Ishikawa (cell line): ENCODE measurements around the gene HSP90AB1.

Experiments
- CEBPB ChIP-seq: IDR thresholded peaks from 2 replicates; pipeline ENCODE4 v1.6.1; 2012
- CREB1 ChIP-seq: IDR thresholded peaks from 2 replicates; pipeline ENCODE4 v1.6.1; 2012; ENCODE audit warnings: low read depth
- EGR1 ChIP-seq: IDR thresholded peaks from 2 replicates; pipeline ENCODE4 v1.6.1; 2012
- EP300 ChIP-seq: IDR thresholded peaks from 2 replicates; pipeline ENCODE4 v1.6.1; 2012; ENCODE audit warnings: borderline replicate concordance
- FOXM1 ChIP-seq: IDR thresholded peaks from 2 replicates; pipeline ENCODE4 v1.6.1; 2012; ENCODE audit warnings: low read depth, borderline replicate concordance
- NFIC ChIP-seq: IDR thresholded peaks from 2 replicates; pipeline ENCODE4 v1.6.1; 2012
- RAD21 ChIP-seq: IDR thresholded peaks from 2 replicates; pipeline ENCODE4 v1.6.1; 2012; ENCODE audit warnings: low read depth
- TAF1 ChIP-seq: IDR thresholded peaks from 2 replicates; pipeline ENCODE4 v1.6.1; 2012; ENCODE audit warnings: low read depth, mild to moderate bottlenecking
- TCF12 ChIP-seq: IDR thresholded peaks from 2 replicates; pipeline ENCODE4 v1.6.1; 2012; ENCODE audit warnings: low read depth
- TEAD4 ChIP-seq: IDR thresholded peaks from 2 replicates; pipeline ENCODE4 v1.6.1; 2012
- YY1 ChIP-seq: IDR thresholded peaks from 2 replicates; pipeline ENCODE4 v1.6.1; 2012; ENCODE audit warnings: low read depth
- ZBTB7A ChIP-seq: IDR thresholded peaks from 2 replicates; pipeline ENCODE4 v1.6.1; 2012; ENCODE audit warnings: low read depth
- TF ChIP-seq, protein P1 (sequence below): IDR thresholded peaks from 2 replicates; pipeline ENCODE4 v1.6.1; 2012
- TF ChIP-seq, protein P2 (sequence below): IDR thresholded peaks from 2 replicates; pipeline ENCODE4 v1.6.1; 2012
- TF ChIP-seq, protein P3 (sequence below): IDR thresholded peaks from 2 replicates; pipeline ENCODE4 v1.6.1; 2012; ENCODE audit warnings: low read depth, mild to moderate bottlenecking

Gene HSP90AB1

DNA sequence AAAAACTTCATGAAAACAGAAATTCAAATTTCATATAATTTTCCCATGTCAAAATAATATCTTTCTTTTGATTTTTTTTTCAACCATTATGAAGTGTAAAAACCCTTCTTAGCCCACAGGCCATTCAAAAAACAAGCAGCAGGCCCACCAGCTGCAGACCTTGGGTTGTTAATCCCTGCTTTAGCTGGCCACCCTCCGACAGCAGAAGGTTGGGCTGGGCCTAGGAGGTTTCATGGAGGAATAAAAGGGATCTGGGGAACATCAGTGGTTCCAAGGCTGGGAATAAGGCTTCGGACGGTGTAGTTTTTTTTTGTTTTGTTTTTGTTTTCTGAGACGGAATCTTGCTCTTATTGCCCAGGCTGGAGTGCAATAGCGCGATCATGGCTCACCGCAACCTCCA lies 3.6 kb upstream of the HSP90AB1 start:
- TF ChIP-seq ZBTB7A, result no peak
- no peak for TF ChIP-seq FOXM1
- no peak for TF ChIP-seq RAD21
- no peak for TF ChIP-seq NFIC
- no peak for TF ChIP-seq TAF1
- no peak for TF ChIP-seq CREB1
- TF ChIP-seq TCF12, result no peak
- no peak for TF ChIP-seq EP300
- no peak for TF ChIP-seq CEBPB
- TF ChIP-seq, protein P1, sequence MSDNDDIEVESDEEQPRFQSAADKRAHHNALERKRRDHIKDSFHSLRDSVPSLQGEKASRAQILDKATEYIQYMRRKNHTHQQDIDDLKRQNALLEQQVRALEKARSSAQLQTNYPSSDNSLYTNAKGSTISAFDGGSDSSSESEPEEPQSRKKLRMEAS, result no peak

DNA sequence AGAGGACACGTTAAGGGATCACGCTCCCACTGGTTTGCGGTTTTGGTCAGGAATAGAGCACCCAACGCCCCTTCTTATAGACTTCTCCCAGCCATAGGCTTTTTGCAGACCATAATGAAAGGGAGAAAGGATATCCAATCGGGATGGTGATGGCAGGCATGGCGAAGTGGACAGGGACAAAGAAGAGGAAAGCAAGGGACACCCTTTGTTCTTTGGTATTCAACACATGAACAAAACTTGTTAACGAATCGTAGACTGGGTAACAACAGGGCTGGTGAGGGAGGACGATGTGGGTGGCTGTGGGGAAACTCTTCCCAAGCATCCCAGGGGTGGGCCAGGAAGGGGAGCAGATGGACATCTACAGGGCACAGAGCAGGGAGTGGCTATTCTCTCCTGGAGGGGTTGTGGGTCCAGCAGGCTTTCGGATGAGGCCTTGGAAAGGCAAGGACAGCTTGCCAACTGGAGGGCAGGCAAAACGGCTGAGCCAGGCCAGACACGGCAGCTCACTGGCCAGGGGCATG lies 1.4 kb upstream of the HSP90AB1 start:
- TF ChIP-seq CEBPB (no peak), EGR1 (no peak), FOXM1 (no peak)

DNA sequence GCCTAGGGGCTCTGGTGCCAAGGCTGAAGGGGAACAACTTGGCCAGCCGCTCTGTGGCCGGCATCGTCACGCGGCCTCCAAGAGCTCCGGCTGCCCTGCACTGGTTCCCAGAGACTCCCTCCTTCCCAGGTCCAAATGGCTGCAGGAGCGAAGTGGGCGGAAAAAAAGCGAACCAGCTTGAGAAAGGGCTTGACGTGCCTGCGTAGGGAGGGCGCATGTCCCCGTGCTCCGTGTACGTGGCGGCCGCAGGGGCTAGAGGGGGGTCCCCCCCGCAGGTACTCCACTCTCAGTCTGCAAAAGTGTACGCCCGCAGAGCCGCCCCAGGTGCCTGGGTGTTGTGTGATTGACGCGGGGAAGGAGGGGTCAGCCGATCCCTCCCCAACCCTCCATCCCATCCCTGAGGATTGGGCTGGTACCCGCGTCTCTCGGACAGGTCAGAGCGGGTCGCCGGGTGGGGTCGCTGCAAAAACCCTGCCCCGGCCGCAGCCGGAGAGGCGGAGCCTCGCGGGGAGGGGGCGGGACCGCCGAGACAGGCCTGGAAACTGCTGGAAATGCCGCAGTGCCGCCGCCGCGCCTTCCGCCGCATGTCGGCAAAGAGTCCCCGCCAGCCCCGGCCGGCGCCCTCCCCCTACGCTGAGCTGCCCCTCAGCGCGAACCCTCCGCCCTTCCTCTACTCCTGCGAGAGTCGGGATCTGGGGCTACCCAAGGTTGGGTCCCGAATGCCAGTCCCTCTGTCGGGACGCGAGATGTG lies 814 bp upstream of the HSP90AB1 start:
- peak; percentile 41; the same call in 1 of the 2 replicates for TF ChIP-seq YY1
- peak; percentile 46; the same call in 1 of the 2 replicates for TF ChIP-seq EP300
- TF ChIP-seq, protein P1, result peak; percentile 64; the same call in 1 of the 2 replicates
- no peak for TF ChIP-seq FOXM1
- TF ChIP-seq ZBTB7A, result peak; percentile 88; the same call in 1 of the 2 replicates
- TF ChIP-seq TCF12, result 0 out of 2 replicates have a peak, but pooled peaks have one; percentile 49
- TF ChIP-seq, protein P2, sequence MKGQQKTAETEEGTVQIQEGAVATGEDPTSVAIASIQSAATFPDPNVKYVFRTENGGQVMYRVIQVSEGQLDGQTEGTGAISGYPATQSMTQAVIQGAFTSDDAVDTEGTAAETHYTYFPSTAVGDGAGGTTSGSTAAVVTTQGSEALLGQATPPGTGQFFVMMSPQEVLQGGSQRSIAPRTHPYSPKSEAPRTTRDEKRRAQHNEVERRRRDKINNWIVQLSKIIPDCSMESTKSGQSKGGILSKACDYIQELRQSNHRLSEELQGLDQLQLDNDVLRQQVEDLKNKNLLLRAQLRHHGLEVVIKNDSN, result no peak; the same call in 1 of the 2 replicates
- peak; percentile 62; the same call in 1 of the 2 replicates for TF ChIP-seq TAF1
- TF ChIP-seq CEBPB, result no peak
- no peak for TF ChIP-seq EGR1
- TF ChIP-seq CREB1, result no peak
- TF ChIP-seq TEAD4, result peak; percentile 59

DNA sequence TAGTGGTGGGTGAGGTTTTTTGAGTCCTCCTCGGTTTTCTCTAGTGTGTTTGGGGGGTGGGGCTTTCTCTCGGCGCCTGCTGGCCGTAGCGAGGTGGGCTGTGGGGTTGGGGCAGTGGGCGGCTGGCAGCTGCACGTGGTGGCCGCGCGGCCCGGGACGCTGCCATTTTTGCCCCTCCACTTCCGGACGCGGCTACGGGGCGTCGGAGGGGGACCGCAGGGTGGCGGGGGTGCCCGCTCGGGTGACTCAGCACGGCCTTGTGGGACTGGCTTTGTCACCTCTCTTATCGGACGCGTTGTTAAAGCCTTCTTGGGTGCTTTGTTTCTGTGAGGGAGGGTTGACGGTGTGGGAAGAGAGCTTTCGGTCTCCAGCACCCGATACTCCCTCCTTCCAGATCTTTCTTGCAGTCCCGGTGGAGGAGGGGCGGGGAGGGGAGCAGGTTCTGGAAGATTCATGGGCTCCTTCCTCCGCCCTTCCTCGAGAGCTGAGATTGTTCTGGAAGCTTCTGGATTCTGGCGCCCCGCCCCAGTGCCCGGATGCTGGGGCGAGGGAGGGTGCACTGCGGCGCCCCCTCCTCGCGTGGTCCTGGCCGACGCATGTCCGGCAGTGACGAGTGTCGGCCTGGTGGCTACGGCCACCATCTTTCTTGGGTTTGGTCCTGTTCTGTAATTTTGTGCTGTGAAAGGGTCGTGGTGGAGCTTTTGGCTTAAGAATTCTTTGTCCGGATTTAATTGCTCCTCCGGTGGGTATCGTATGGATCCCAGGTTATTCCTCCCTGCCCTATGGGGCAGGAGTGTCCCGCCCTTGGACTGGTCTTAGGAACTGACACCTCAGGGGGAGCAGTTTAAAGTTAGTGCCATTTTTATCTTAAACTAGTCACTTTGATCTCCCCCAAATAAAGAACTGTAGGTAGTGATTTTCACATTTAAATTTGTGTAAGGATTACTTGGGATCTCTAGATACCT lies 719 bp downstream of the HSP90AB1 start:
- TF ChIP-seq, protein P2, result no peak
- TF ChIP-seq YY1, result peak; percentile 84
- peak; percentile 50; the same call in 1 of the 2 replicates for TF ChIP-seq ZBTB7A
- TF ChIP-seq, protein P1, result peak; percentile 88

DNA sequence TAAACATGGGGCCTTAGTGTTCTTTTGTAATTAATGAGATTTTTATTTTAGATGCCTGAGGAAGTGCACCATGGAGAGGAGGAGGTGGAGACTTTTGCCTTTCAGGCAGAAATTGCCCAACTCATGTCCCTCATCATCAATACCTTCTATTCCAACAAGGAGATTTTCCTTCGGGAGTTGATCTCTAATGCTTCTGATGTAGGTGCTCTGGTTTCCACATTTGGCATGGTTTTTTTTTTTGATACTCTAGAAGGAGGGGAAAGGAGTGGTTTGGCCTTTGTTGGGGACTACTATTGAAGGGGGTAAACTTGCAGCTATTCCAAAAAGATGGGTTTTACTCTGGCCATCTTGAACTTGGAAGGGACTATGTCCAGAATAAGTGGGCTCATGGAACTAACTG lies 1.7 kb downstream of the HSP90AB1 start:
- no peak for TF ChIP-seq TCF12
- TF ChIP-seq, protein P3, sequence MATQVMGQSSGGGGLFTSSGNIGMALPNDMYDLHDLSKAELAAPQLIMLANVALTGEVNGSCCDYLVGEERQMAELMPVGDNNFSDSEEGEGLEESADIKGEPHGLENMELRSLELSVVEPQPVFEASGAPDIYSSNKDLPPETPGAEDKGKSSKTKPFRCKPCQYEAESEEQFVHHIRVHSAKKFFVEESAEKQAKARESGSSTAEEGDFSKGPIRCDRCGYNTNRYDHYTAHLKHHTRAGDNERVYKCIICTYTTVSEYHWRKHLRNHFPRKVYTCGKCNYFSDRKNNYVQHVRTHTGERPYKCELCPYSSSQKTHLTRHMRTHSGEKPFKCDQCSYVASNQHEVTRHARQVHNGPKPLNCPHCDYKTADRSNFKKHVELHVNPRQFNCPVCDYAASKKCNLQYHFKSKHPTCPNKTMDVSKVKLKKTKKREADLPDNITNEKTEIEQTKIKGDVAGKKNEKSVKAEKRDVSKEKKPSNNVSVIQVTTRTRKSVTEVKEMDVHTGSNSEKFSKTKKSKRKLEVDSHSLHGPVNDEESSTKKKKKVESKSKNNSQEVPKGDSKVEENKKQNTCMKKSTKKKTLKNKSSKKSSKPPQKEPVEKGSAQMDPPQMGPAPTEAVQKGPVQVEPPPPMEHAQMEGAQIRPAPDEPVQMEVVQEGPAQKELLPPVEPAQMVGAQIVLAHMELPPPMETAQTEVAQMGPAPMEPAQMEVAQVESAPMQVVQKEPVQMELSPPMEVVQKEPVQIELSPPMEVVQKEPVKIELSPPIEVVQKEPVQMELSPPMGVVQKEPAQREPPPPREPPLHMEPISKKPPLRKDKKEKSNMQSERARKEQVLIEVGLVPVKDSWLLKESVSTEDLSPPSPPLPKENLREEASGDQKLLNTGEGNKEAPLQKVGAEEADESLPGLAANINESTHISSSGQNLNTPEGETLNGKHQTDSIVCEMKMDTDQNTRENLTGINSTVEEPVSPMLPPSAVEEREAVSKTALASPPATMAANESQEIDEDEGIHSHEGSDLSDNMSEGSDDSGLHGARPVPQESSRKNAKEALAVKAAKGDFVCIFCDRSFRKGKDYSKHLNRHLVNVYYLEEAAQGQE, result no peak
- TF ChIP-seq, protein P2, result no peak

DNA sequence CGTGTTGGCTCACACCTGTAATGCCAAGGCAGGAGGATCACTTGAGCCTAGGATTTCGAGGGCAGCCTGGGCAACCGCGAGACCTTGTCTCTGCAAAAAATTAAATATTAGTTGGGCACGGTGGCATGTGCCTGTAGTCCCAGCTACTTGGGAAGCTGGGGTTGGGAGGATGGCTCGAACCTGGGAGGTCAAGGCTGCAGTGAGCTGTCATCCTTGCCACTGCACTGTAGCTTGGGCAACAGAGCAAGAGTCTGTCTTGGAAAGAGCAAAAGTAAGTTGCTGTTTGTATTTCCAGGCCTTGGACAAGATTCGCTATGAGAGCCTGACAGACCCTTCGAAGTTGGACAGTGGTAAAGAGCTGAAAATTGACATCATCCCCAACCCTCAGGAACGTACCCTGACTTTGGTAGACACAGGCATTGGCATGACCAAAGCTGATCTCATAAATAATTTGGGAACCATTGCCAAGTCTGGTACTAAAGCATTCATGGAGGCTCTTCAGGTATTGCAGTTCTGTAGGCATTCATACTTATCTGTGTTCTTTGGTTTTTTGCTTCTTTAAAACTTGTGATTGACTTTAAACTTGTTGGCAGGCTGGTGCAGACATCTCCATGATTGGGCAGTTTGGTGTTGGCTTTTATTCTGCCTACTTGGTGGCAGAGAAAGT lies 2.3 kb downstream of the HSP90AB1 start:
- TF ChIP-seq YY1 (no peak), TEAD4 (no peak), NFIC (no peak), CREB1 (no peak), TAF1 (no peak), ZBTB7A (no peak)
- TF ChIP-seq, protein P2, result no peak
- TF ChIP-seq, protein P1, result no peak
